GM18867 (cell line): ENCODE measurements around the gene HTR4.
A peak's percentile ranks its signal among the peaks of the same experiment; 100 is the strongest.
"Not testable (repeated sequence)": the region's sequence is repeated elsewhere in the genome, so short reads cannot be mapped to it uniquely, and the experiment has no call there.

Experiments
- ATAC-seq: cut with Tn5 transposase; IDR thresholded peaks from one replicate; pipeline ENCODE4 v1.9.1; 2021; ENCODE audit warnings: mild to moderate bottlenecking, moderate library complexity; ENCODE audit not compliant: unreplicated experiment

Gene HTR4

GRCh38 chr5:148482697-148483462, 171.4 kb downstream of the HTR4 start:
- ATAC-seq = peak; percentile 93

DNA sequence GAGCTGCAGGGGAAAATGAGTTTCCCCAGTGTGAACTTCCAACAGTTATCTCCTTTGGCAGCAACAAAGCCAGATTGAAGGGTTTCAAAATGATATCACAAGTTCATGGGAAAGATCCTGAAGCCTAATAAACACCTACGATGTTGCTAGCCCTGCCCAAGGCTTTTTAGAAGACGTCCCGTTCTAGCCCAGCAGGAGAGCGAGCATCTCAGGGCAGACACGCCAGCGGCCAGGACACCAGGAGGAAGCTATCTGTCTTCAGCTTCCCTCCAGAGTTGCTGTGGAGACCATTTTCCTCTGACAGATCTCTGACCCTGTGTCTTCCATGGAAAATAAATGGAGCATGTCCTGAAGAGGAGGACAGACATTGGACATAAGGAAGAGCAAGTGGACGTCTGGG, 172.1 kb downstream of the HTR4 start:
- ATAC-seq = no peak

- ATAC-seq = no peak
Observed at GRCh38 chr5:148477429-148477828, 176.9 kb downstream of the HTR4 start.

- ATAC-seq = no peak
Observed at GRCh38 chr5:148476302-148476701, 178.0 kb downstream of the HTR4 start.

GRCh38 chr5:148474025-148474511, 180.3 kb downstream of the HTR4 start:
- no peak for ATAC-seq

DNA sequence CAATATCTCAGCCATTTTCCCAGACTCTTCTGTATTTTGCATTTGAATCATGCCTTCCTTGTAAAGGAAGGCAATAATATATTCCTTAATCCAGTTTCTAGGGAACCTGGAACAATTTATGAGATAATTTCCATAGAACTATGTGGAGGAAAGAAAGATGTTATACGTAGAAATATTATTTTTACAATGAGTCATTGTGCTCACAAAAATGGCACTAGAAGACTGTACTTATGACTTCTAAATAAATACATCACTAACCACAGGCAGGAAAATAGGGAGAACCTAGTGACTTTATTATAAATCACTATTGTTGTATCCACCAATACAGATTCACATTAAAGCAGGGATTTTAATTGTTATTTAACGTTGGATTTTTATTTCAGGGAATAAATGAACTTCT, 182.9 kb downstream of the HTR4 start:
- ATAC-seq = no peak

- no peak for ATAC-seq
Observed at GRCh38 chr5:148469501-148469935, 184.8 kb downstream of the HTR4 start.

GRCh38 chr5:148468746-148469145, 185.6 kb downstream of the HTR4 start:
- ATAC-seq = not testable (repeated sequence)

- no peak for ATAC-seq
Observed at GRCh38 chr5:148467958-148468357, 186.4 kb downstream of the HTR4 start.

DNA sequence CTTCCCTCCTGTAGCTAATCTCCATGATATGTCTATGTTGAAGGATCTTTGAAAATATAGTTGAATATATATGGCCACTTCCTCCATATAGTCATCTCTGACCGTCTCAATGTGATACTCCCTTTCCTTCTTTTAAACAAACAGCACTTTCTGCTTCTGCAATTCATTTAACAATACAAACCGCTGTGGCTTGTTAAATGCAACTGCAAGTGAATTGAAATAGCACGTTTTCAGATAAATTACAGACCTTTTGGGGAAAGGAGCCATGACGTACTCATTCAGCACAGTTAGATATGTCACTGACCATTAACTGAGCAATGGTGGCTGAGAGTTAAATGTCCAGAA, 188.1 kb downstream of the HTR4 start:
- ATAC-seq = no peak

DNA sequence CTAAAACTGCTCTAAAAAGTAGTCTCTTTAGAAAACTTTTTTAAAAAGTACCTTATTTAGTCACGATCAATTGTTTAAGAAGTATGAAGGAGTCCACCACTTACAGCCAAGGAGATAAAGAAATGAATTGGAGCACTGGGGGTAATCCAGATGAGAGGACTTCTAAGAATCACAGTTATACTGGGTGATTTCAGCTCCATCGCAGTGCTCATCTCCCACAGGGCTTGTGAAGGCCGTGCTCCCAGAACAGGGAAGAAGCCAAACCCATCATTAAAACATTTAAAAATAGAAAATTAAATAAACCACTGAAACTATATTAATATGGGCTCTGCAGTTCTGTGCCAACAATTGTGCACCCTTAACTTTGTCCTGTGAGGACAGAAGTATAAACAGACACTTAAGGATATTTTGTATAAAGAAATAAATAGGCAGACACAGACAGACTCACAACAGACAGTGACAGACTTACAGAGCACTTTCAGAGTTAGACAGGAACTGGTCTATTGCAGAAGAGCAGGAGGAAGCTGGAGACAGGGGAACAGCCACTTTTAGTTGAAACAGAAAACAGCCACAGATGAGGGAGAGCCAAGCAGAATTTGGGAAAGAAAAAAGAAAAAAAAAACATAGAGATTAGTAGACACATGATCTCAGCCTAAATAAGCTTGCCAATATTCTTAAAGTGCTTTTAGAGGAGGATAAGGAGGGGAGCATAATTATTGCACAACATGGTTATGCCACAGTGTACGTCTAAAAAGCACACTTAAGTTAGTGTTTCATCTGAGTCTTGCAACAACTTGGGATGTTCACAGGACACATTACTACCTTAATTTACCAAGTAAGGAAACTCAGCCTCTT, 188.7 kb downstream of the HTR4 start:
- no peak for ATAC-seq

DNA sequence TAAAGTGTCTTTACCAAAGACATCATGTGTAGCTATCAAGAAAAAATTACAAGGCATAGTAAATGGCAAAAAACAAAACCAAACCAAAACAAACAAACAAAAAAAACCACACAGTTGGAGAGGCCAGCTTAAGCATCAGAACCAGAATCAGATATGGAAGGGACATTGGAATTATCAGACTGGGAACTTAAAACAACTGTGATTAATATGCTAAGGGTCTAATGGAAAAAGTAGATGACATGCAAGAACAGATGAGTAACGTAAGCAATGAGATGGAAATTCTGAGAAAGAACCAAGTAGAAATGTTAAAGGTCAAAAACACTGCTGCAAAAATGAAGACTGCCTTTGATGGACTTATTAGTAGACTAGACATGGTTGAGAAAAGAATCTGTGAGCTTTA, 194.7 kb downstream of the HTR4 start:
- no peak for ATAC-seq

DNA sequence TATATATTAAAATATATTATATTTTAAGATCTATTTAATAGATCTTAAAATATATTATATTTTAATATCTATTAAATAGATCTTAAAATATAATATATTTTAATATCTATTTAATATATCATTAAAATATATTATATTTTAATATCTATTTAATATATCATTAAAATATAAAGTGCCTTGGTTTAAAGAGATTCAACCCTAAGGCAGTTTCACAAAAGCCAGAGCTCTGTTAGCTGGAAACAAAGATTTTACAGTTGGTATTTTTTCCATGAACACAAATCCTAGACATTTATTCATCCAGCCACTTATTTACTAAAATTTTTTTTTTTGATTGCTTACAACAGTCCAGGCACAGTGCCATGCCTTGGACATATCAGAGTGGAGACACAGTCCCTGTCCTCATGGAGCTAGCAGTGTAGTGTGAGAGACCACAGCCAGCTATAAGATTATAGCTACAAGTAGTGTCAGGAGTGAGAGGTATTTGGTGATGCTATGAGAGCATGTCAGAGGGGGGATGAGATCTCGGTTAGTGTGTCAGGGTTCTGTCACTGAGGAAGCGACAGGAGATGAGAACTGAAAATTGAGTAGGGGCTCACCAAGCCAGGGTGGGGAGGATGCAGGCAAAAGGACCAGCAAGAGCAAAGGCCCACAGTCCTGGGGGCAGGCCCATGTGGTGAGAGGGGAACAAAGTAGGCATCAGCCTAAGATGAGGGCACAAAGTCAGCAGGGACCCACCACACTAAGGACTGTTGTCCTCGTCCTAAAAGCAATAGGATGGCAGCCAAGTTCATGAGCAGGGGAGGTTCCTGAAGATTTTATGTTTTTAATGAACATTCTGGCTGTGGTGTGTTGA, 196.1 kb downstream of the HTR4 start:
- ATAC-seq = no peak

GRCh38 chr5:148457183-148457620, 197.1 kb downstream of the HTR4 start:
- ATAC-seq = peak; percentile 78

DNA sequence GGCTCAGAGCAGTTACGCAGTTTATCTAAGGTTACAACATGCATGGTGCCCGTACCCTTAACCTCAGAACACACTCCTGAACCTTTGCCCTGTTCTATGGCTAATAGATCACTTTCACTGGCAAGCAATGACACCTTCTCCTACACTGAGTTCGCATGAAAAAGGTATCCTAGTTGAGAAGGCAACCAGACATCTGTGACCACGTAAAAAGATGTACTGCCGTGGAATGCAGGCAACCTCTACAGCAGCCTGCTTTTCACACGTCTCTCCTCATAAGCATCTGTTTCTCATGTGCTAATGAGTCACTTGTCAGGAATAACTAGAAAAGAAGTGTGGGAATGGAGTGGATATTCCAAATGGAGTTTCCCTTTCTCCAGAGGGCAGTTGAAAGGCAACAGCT, 199.1 kb downstream of the HTR4 start:
- ATAC-seq = no peak

GRCh38 chr5:148454576-148454975, 199.8 kb downstream of the HTR4 start:
- ATAC-seq = no peak

- no peak for ATAC-seq
Observed at GRCh38 chr5:148452499-148453193, 201.7 kb downstream of the HTR4 start.

GRCh38 chr5:148446611-148447010, 207.7 kb downstream of the HTR4 start:
- ATAC-seq = no peak

DNA sequence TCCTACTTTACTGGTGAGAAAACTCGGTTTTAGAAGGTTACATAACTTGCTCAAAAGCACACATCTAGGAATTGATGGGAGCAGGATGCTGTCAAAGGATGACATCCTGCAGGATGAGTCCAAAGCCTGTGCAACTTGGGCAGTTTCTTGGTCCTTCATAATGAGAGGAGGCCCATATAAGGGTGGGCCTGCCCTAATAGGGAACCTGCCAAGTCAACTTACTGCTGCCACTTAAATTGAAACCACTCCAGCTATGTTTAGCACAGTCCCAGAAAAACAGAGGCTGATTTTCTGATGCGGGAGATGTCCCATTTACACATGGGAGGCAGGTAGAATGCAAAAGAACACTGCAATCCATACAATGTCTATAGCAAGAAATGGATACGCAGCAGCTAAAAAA, 208.7 kb downstream of the HTR4 start:
- no peak for ATAC-seq

- peak; percentile 94 for ATAC-seq
Observed at GRCh38 chr5:148443998-148444397, 210.3 kb downstream of the HTR4 start.
